Measurements from ENCODE around the gene DRC7. TPM values are rescaled to one million over a fixed set of nuclear protein-coding genes. Genes with fewer than 3 reads are reported as not detected.

Gene DRC7
- total RNA-seq, 1 experiment from 2014 or later = not detected

GRCh38 chr16:57753448-57754353 lies 59.1 kb downstream of the DRC7 start:
- TF ChIP-seq ESRRA (CRISPR knock-in tag; IDR thresholded peaks at IDR 0.05; ENCODE audit: borderline replicate concordance) (no peak), JAZF1 (CRISPR knock-in tag; IDR thresholded peaks at IDR 0.05) (no peak), FOXK1 (CRISPR knock-in tag; IDR thresholded peaks at IDR 0.05) (no peak), TP53 (CRISPR knock-in tag; IDR thresholded peaks at IDR 0.05) (no peak), KAT7 (CRISPR knock-in tag; IDR thresholded peaks at IDR 0.05; ENCODE audit: borderline replicate concordance) (no peak), PRDM15 (CRISPR knock-in tag; IDR thresholded peaks at IDR 0.05) (no peak), CREM (CRISPR knock-in tag; IDR thresholded peaks at IDR 0.05) (no peak), RELA (CRISPR knock-in tag; IDR thresholded peaks at IDR 0.05; ENCODE audit: borderline replicate concordance) (no peak), AR (CRISPR knock-in tag; IDR thresholded peaks at IDR 0.05) (no peak), ZNF425 (CRISPR knock-in tag; conservative IDR thresholded peaks at IDR 0.05) (no peak), EMX1 (CRISPR knock-in tag; IDR thresholded peaks at IDR 0.05) (no peak), ZNF532 (CRISPR knock-in tag; IDR thresholded peaks at IDR 0.05; ENCODE audit: borderline replicate concordance) (no peak), NR3C1 (CRISPR knock-in tag; conservative IDR thresholded peaks at IDR 0.05; ENCODE audit: low read depth) (no peak), FOXP4 (CRISPR knock-in tag; IDR thresholded peaks at IDR 0.05) (no peak), FOXP1 (CRISPR knock-in tag; IDR thresholded peaks at IDR 0.05; ENCODE audit: borderline replicate concordance) (no peak), NFATC4 (CRISPR knock-in tag; IDR thresholded peaks at IDR 0.05) (no peak)
- Mint-ChIP-seq H3K4me1 (0 out of 2 replicates have a peak, but pooled peaks cover 2% of the 10 kb centered on the region), H3K36me3 (peaks cover 5% of the 10 kb centered on the region; the same call in 1 of the 2 replicates), H3K27ac (0 out of 2 replicates have a peak overlapping the region, but pooled peaks have one; percentile 45), H3K27me3 (ENCODE audit: low read depth) (no peaks in the 10 kb centered on the region), H3K9me3 (no peaks in the 10 kb centered on the region), H3K4me3 (no peak overlapping the region)
- ATAC-seq (no peak), DNase-seq (ENCODE audit: low spot score) (no peak)
- POLR2A ChIA-PET = no interaction called here
- CTCF ChIA-PET = no interaction called here

Data from WTC11 (cell line).